ENCODE measurements around the gene OTUD7B. TPM values are rescaled to one million over a fixed set of nuclear protein-coding genes. Genes with fewer than 3 reads are reported as not detected.
"Not testable (repeated sequence)": the region's sequence is repeated elsewhere in the genome, so short reads cannot be mapped to it uniquely, and the experiment has no call there.

OTUD7B gene
- total and polyA plus RNA-seq, 2 donors (not counting 1 experiment from before 2014, with no cell fraction given) = 0.40 to 3.3 TPM

- Mint-ChIP-seq H3K27ac (no peak overlapping the region), H3K4me3 (no peak overlapping the region), H3K9me3 (ENCODE audit: insufficient read depth) (no peaks in the 10 kb centered on the region), H3K4me1 (peaks cover 17% of the 10 kb centered on the region), H3K27me3 (no peaks in the 10 kb centered on the region)
- WGBS (ENCODE audit: insufficient coverage) = no CpG with 5 or more reads among the region's 1 CpG
- no peak overlapping the region for H2AFZ ChIP-seq (ENCODE audit: insufficient read depth, low read depth, low read length, poor library complexity, severe bottlenecking)
- no peak overlapping the region for H3K27ac ChIP-seq (ENCODE audit: low read length in 2 of 2)
- no peak overlapping the region for H3K4me3 ChIP-seq (ENCODE audit: control extremely low read depth in 1 of 5, extremely low read depth in 1 of 5, insufficient read depth in 1 of 5, low read depth in 2 of 5, low read length in 4 of 5)
- no peaks in the 10 kb centered on the region for H4K20me1 ChIP-seq (ENCODE audit: control insufficient read depth, insufficient read depth, low read length, poor library complexity, severe bottlenecking)
- no peak overlapping the region for H3K9ac ChIP-seq (ENCODE audit: low read length)
- H3K27me3 ChIP-seq (replicated peaks in 1 of 4; ENCODE audit: control extremely low read depth in 1 of 4, control insufficient read depth in 3 of 4, insufficient read depth in 4 of 4, low read length in 3 of 4) = no peaks in the 10 kb centered on the region
- intact Hi-C loops (cut with micrococcal nuclease) = no loop called here
- TF ChIP-seq CTCF (IDR thresholded peaks at IDR 0.05) (no peak), EZH2 (IDR thresholded peaks at IDR 0.05; ENCODE audit: borderline replicate concordance, insufficient read depth, low read depth, low read length, poor library complexity, severe bottlenecking) (no peak)
- no peaks in the 10 kb centered on the region for H3K79me2 ChIP-seq (ENCODE audit: control insufficient read depth, insufficient read depth, low read length)
- peaks cover 8% of the 10 kb centered on the region in 2 donors for H3K4me1 ChIP-seq (ENCODE audit: control insufficient read depth in 2 of 2, insufficient read depth in 2 of 2, low read length in 2 of 2)
- ATAC-seq (ENCODE audit: low read depth) = no peak
- ChIA-PET CTCF (interaction anchor here (1.6 to 3.5 kb wide), 2 partner anchors 59 to 95 kb away, joined by 4 to 30 read pairs; no protein-coding TSS in a partner anchor), POLR2A (no interaction called here)
- no peaks in the 10 kb centered on the region for H3K9me3 ChIP-seq (ENCODE audit: control extremely low read depth in 1 of 3, control insufficient read depth in 2 of 3, insufficient read depth in 1 of 3, low read length in 2 of 3)
- H3K36me3 ChIP-seq (replicated peaks in 1 of 2; ENCODE audit: control extremely low read depth in 1 of 2, control insufficient read depth in 1 of 2, extremely low read depth in 1 of 2, insufficient read depth in 2 of 2, low read length in 1 of 2) = no peaks in the 10 kb centered on the region
- DNase-seq = no peak
- no peak overlapping the region for H3K4me2 ChIP-seq (replicated peaks; ENCODE audit: low read depth, low read length, poor library complexity, severe bottlenecking)
Observed at GRCh38 chr1:150056407-150056806, 45.9 kb upstream of the OTUD7B start.

- ATAC-seq (ENCODE audit: low read depth); H3K36me3 ChIP-seq (replicated peaks in 1 of 2; ENCODE audit: control extremely low read depth in 1 of 2, control insufficient read depth in 1 of 2, extremely low read depth in 1 of 2, insufficient read depth in 2 of 2, low read length in 1 of 2); H3K4me3 Mint-ChIP-seq; POLR2A ChIA-PET; H3K27me3 Mint-ChIP-seq; H3K4me3 ChIP-seq (ENCODE audit: control extremely low read depth in 1 of 5, extremely low read depth in 1 of 5, insufficient read depth in 1 of 5, low read depth in 2 of 5, low read length in 4 of 5); H3K27ac Mint-ChIP-seq; intact Hi-C loops (cut with micrococcal nuclease); H3K4me2 ChIP-seq (replicated peaks; ENCODE audit: low read depth, low read length, poor library complexity, severe bottlenecking); H3K9me3 Mint-ChIP-seq (ENCODE audit: insufficient read depth); H3K27ac ChIP-seq (ENCODE audit: low read length in 2 of 2); DNase-seq; H4K20me1 ChIP-seq (ENCODE audit: control insufficient read depth, insufficient read depth, low read length, poor library complexity, severe bottlenecking); H3K27me3 ChIP-seq (replicated peaks in 1 of 4; ENCODE audit: control extremely low read depth in 1 of 4, control insufficient read depth in 3 of 4, insufficient read depth in 4 of 4, low read length in 3 of 4); H2AFZ ChIP-seq (ENCODE audit: insufficient read depth, low read depth, low read length, poor library complexity, severe bottlenecking); H3K9ac ChIP-seq (ENCODE audit: low read length); H3K4me1 ChIP-seq (ENCODE audit: control insufficient read depth in 2 of 2, insufficient read depth in 2 of 2, low read length in 2 of 2); H3K9me3 ChIP-seq (ENCODE audit: control extremely low read depth in 1 of 3, control insufficient read depth in 2 of 3, insufficient read depth in 1 of 3, low read length in 2 of 3); H3K79me2 ChIP-seq (ENCODE audit: control insufficient read depth, insufficient read depth, low read length): not testable (repeated sequence)
- CTCF ChIA-PET = interaction anchor here (2.3 to 3.5 kb wide), 2 partner anchors 94 to 132 kb away, joined by 11 to 30 read pairs; no protein-coding TSS in a partner anchor
- no CpG with 5 or more reads among the region's 4 CpGs for WGBS (ENCODE audit: insufficient coverage)
- H3K4me1 Mint-ChIP-seq = peaks cover 19% of the 10 kb centered on the region
Observed at GRCh38 chr1:150055507-150055906, 45.0 kb upstream of the OTUD7B start.

All from B cell (primary cell).